T-helper 1 cell treated with Interleukin-12 subunit alpha and Interleukin-12 subunit beta and Interleukin-4 antibody, amounts not matched to agents 30 ng/mL and 1 ng/mL, for 36 hours (primary cell): ENCODE results near the gene WDR70. TPM values are rescaled to one million over a fixed set of nuclear protein-coding genes. Genes with fewer than 3 reads are reported as not detected.
"Not testable (repeated sequence)": the region's sequence is repeated elsewhere in the genome, so short reads cannot be mapped to it uniquely, and the experiment has no call there.

Experiments used
- intact Hi-C: fragments of 100-400 bp; cut with micrococcal nuclease; formaldehyde crosslinking; loops from one replicate; pipeline ENCODE4 v1.15.1; 2024
- total RNA-seq: library from RNA; stranded (reverse); gene quantifications from 2 replicates; pipeline ENCODE4 v1.2.3, GENCODE V29; 2022

Gene WDR70
- total RNA-seq, 1 donor from 2014 or later, result 36.2 TPM

DNA sequence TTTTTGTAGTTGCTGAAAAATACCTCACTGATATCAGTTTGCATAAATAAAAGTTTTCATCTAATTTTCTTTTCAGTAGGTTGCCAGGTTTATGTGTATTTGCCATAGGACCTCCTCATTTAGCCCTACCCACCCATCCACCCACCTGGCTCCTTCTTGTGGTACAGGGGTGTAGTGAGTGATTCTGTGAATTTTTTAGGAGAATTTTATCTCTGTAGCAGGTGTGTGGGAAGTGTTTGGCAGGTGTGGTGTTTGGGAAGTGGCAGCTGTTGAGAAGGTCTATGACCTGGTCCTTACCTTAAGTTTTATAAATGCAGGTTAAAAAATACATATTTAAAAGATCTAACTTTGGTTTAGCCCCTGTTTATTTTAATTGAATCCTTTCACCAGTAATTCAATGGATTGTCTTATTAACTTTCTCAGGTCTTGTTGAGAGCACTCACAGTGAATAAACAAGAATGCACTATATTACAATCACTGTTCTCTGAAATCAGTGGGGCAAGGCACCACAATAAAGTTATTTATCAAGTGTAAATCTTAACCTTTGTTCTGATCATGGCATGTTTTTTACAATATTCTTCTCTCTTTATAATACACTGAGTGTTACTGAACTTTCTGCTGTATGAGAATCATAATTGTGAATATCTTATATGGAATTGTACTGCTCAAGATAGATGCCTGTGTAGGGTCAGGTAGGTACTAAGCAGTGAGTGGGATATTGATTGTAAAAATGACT is 189.1 kb downstream of the WDR70 start:
- intact Hi-C loops, result no loop called here

DNA sequence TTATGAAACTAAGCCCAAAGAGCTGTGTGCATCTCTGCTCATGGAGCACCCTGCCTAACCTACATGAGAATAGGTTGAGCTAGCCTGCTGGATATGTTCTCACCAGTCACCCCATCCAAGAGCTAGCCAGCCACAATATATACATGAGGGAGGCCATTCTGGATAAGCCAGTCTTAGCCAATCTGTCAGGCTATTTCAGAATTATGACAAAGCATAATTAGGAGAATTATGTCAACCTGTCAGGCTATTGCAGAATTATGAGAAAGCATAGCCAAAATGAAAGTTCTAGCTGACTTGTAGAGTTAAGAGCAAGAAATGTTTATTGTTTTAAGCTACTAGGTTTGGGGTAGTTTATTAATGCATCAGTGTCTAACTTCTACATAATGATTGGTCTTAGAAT is 189.8 kb downstream of the WDR70 start:
- intact Hi-C loops, result no loop called here

DNA sequence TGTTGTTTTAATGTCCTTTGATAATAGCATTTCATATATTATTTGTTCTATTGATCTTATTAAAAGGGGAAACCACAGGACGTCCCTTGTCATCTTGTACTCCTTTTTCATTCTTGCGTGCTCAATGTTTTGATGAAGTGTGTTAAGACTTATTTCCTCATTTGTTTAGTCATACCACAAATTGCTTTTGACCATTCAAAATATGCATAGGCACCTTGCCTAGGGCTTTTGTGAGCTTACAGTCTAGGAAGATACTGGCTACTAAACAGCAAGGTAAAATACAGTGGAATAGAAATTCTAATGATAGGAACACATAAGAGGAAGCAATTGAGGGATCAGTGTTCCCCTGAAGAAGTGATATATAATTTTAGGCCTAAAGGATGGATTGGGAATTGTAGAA is 190.3 kb downstream of the WDR70 start:
- intact Hi-C loops, result no loop called here

DNA sequence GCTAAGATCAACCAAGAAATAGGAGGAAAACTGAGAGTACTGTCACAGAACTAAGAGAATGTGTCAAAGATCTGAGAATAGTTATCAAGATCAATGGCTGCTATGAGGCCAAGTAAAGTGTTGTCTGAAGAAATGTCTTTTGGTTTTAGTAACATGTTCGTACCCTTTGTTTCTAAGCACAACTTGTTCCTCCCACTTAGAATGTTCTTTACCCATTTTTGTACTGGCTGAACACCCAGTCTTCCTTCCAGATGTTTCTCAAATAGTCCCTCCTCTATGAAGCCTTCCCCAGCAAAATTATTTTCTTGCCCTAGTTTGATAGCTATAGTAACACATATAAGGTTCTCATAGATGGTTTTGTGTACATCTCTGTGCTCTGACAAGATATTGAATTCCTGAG is 191.5 kb downstream of the WDR70 start:
- intact Hi-C loops, result no loop called here

DNA sequence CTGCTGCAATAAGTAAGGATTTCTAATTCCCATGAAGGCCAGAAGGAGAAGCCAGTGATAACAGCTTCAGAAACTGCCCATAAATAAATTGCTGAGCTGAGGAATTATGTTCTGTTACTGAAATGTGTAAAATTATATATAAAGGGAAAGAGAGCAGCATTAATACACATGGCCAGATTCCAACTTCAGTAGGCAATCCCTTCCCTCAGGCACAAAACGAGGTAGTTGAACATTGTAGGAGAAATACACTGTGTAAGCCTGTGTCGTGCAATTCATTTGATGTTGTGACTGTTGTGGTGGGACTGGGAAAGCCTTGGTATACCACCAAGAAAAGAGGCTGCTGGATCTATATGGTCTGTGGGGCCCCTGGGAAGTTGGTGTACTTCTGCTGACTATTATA is 192.9 kb downstream of the WDR70 start:
- intact Hi-C loops, result no loop called here

DNA sequence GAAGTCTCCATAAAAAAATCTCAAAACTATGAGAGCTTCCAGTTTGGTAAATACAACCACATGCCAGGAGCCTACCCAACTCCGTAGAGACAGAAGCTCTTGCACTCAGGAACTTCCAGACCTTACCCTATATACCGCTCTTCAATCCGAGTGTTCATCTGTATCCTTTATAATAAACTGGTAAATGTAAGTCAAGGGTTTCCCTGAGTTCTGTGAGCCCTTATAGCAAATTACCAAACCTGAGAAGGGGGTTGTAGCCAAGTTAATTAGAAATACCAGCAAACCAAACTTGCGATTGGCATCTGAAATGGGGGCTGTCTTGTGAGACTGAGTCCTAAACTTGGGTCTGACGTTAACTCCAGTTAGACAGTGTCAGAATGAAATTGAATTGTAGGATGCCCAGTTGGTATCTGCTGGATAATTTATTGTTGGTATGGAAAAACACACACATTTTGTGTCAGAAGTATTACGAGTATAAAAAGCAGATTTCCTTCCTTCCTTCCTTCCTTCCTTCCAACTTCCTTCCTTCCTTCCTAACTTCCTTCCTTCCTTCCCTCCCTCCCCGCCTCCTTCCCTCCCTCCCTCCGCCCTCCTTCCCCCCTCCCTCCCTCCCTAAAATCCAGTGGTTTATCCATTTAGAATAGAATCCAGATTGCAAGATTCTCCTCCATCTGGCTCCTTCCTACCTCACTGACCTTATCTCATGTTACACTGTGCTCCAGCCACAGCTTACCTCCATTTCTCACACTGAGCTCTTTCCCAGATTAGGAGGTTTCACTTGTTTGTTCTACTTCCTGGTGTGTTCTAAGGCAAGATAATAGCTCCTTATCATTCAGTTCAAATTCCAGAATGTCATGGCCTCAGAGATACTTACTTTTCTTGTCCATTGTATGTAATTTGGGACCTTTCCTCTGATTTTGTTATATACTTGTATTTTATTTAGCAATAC is 196.7 kb downstream of the WDR70 start:
- intact Hi-C loops, result no loop called here

DNA sequence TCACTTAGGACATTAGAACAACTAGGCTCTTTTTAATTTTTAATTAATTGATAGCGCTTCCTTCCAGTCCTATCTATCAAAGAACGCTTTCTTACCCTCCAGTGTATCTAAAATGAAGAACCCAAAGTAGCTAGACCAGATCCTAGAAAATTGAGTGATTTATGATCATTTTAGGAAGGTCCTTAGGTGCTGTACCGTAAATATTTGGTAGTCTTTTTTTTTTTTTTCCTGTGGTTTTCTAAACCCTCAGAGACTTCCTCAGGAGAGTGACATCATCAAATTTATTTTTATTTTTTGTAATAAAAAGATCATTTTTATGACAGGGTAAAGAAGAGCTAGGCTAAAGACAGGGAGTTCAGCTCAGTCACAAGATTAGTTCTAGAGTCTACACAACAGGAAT is 197.4 kb downstream of the WDR70 start:
- intact Hi-C loops, result no loop called here

DNA sequence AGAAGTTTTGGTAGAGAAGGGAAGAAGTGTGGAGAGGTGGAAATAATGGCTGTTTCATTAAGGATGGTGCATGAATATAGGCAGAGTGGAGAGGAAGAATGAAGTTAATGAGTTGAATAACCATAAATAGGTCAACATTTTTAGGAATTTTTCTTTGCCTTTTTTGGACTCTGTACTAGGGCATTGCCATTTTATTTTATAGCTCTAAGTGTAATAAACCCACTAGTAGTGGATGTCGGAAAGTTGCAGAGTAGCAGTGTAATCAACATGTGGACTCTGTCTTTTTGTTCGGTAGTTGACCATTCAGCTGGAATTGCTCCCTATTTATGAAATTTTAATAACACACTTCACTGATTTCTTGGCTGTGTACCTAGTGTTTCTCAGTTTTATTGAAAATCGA is 199.1 kb downstream of the WDR70 start:
- intact Hi-C loops, result no loop called here

DNA sequence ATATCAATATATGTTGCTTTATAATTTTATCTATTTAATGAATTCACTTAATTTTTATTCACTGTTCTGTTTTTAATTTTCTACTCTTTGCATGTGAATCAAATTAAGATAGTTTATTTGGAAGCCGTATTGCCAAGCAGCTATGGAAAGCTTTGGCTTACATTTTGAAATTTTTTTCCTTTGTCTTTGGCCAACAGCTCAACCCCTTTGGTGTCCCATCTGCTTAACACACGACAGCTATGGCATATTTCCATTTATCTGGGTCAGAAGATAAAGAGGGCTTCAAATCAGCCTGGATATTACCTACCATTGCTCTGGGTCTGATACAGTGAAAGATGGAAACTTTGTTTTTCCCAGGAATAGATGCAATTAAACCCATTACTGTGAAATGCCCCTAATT is 201.0 kb downstream of the WDR70 start:
- intact Hi-C loops, result no loop called here

DNA sequence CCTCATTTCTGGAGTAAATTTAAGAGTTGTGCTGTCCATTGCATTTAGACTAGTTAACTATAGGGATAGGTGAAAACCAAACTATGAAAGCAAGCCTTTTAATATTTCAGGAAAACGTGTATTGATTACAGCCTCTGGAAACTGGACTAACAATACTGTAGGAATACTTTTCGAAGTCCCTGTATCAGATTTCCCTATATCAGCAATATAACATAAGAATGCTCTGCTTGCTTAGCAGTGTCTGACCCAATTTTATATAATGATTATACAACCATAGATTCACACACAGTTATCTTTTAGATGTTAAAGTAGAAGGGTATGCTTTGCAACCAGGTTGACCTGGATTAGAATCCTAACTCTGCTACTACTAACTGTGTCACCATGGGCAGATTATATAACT is 203.1 kb downstream of the WDR70 start:
- intact Hi-C loops, result no loop called here

DNA sequence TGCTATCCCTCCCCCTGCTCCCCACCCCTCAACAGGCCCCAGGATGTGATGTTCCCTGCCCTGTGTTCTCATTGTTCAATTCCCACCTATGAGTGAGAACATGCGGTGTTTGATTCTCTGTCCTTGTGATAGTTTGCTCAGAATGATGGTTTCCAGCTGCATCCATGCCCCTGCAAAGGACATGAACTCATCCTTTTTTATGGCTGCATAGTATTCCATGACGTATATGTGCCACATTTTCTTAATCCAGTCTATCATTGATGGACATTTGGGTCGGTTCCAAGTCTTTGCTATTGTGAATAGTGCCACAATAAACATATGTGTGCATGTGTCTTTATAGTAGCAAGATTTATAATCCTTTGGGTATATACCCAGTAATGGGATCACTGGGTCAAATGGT is 214.2 kb downstream of the WDR70 start:
- intact Hi-C loops, result not testable (repeated sequence)

DNA sequence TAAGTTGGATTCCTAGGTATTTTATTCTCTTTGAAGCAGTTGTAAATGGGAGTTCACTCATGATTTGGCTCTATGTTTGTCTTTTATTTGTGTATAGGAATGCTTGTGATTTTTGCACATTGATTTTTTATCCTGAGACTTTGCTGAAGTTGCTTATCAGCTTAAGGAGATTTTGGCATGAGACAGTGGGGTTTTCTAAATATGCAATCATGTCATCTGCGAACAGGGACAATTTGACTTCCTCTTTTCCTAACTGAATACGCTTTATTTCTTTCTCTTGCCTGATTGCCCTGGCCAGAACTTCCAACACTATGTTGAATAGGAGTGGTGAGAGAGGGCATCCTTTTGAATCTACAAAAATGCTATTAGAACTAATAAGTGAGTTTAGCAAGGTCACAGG is 215.7 kb downstream of the WDR70 start:
- intact Hi-C loops, result not testable (repeated sequence)

DNA sequence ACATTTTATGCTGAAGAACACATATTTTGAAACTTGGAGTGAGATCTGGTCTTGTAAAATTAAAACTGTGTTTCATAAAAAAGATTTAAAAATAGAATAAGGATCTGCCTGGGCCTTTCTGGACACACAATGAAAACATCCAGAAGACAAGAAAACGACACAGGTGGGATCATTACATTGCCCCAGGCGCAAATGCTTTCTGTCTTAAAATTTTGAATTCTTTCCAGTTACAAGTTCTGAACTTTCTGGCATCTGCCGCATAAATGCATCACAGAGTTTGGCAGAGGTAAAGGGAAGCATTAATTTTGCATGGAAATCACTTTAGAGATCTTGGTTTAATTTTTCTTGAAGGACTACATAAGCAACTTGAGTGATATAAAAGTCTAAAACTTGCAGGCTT is 219.6 kb downstream of the WDR70 start:
- intact Hi-C loops, result no loop called here

DNA sequence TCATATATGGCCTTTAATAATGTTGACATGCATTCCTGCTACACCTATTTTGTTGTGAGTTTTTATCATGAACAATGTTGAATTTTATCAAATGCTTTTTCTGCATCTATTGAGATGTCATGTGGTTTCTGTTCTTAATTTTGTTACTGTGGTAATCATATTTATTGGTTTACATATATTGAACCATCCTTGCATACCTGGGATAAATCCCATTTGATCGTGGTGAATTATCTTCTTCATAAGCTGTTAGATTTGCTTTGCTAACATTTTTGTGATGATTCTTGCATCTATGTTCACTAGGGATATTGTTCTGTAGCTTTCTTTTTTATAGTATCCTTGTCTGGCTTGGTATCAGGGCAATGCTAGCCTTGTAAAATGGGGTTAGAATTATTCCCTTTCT is 222.0 kb downstream of the WDR70 start:
- intact Hi-C loops, result no loop called here

DNA sequence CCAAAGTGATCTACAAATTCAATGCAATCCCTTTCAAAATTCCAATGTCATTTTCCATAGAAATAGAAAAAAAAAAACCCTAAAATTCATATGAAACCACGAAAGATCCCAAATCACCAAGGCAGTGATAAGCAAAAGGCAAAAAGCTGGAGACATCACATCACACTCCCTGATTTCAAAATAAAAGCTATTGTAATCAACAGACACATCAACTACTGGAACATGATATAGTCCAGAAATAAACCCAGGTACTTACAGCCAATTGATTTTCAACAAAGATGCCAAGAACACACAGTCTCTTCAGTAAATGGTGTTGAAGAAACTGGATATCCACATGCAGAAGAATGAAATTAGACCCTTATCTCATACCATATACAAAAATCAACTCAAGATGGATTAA is 224.0 kb downstream of the WDR70 start:
- intact Hi-C loops, result no loop called here

DNA sequence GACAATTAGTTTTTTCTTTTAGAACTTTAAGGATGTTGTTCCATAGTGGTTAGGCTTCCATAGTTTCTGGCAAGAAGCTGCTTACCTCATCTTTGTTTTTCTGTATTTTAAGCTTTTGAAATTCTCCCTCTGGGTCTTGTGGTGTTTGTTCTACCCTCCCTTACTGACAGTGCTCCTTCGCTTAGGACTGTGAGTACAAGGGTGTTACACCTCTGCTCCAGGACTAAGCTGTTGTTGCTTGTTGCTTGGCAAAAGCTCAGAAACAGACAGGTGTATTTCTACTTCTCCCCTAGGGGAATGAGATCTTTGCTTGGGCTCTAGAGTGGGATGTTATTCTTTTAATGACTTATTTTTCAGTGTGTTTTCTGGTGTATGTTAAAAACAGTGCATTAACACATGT is 225.2 kb downstream of the WDR70 start:
- intact Hi-C loops, result no loop called here

DNA sequence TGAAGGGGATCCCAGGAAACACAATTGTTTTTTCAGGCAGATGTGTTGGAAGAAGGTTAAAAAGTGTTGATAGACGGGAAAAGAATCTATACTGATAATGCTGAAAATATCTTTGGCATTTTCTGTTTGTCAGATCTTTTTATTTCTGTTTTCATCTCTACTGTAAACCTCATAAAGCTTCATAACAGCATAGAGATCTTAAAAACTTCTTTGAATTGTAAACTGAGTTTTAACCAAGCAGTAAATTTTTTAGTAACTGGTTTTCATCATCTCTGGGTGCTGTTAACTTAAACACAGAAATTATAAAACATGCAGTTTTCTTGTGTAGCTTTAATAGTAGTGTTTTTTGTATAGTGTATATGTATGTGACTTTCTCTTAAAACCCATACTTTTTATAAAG is 227.0 kb downstream of the WDR70 start:
- intact Hi-C loops, result no loop called here

DNA sequence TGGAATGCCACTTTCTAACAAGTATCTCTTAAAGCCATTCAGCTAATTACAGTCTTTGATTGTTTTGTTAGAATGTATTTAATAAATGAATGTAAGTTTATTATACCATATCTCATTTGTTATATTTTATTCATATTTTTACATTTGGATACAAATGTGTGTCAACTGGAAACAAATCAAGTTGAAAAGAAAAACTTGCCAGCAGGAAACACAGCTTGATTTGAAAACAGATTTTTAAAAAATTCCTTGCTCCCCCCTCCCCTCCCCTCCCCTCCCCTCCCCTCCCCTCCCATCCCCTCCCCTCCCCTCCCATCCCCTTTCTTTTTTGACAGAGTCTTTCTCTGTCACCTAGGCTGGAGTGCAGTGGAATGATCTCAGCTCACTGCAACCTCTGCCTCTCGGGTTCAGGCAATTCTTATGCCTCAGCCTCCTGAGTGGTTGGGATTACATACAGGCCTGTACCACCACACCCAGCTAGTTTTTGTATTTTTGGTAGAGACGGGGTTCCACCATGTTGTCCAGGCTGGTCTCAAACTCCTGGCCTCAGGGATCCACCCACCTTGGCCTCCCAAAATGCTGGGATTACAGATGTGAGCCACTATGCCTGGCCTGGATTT is 227.6 kb downstream of the WDR70 start:
- intact Hi-C loops, result no loop called here

DNA sequence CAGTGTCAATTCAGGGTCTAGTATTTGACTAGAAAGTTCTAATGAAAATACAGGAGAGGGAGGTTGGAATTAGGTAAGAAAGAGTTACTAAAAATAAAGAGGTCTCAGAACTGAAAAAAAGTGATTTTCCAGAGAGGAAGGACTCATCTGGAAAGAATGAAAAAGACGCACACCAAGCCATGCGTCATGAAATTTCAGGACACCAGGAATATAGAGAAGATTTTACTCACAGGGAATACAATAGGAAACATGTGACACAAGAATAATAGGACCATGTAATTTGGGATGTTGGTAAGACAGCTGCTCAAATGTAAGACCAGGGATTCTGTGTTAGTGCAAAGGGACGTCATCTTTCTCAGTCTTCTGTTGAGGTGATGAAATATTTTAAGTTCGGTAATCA is 236.1 kb downstream of the WDR70 start:
- intact Hi-C loops, result no loop called here

DNA sequence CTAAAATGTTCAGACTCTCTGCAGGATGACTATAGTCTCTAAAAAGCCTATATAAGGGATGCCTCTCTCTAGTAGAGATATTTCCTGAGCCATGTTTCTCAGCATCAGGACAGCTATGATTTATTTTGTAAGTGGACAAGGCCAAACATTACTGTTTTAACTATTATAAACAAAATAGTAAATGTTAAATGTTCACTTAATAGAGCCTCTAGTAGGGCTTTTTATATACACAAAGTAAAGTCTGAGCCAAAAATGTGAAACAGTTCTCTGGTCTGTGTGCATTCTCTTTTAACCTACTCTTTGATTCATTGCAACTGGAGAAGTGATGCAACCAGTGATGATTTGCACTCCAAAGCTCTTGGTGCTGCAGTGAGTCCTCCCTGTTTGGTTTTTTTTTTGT is 240.2 kb downstream of the WDR70 start:
- intact Hi-C loops, result no loop called here

DNA sequence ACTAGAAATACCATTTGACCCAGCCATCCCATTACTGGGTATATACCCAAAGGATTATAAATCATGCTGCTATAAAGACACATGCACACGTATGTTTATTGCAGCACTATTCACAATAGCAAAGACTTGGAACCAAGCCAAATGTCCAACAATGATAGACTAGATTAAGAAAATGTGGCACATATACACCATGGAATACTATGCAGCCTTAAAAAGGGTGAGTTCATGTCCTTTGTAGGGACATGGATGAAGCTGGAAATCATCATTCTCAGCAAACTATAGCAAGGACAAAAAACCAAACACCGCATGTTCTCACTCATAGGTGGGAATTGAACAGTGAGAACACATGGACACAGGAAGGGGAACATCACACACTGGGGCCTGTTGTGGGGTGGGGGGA is 243.2 kb downstream of the WDR70 start:
- intact Hi-C loops, result not testable (repeated sequence)

DNA sequence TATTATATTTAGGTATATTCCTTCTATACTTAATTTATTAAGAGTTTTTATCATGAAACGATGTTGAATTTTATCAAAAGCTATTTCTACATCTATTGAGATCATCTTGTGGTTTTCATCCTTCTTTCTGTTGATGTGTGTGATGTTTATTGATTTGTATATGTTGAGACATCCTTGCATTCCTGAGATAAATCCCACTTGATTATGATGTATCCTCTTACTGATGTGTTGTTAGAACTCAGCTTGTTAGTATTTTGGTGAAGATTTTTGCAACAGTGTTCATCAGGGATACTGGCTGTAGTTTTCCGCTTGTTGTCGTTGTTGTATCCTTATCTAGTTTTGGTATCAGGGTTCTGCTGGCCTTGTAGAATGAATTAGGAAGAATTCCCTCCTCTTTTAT is 247.1 kb downstream of the WDR70 start:
- intact Hi-C loops, result no loop called here
